D721Med (cell line): ENCODE data around the gene DISP2.

ENCODE experiments used
- DNase-seq: peaks from one replicate; pipeline ENCODE4 v3.0.0; 2011; ENCODE audit warnings: low spot score; ENCODE audit not compliant: insufficient read length
- FAIRE-seq: peaks from 2 replicates; lab custom pipeline; 2011; peaks lifted over from hg19 to GRCh38; lab: Jason Lieb, UNC
- TF ChIP-seq, protein P1 (sequence below): IDR thresholded peaks from 2 replicates; pipeline ENCODE4 v1.5.1; 2012; ENCODE audit warnings: mild to moderate bottlenecking, control low read depth; ENCODE audit not compliant: insufficient read depth; ENCODE audit errors: missing control alignments

Gene DISP2

GRCh38 chr15:40338921-40339620 is 18.9 kb upstream of the DISP2 start:
- DNase-seq (no peak), FAIRE-seq (no peak)
- TF ChIP-seq, protein P1, sequence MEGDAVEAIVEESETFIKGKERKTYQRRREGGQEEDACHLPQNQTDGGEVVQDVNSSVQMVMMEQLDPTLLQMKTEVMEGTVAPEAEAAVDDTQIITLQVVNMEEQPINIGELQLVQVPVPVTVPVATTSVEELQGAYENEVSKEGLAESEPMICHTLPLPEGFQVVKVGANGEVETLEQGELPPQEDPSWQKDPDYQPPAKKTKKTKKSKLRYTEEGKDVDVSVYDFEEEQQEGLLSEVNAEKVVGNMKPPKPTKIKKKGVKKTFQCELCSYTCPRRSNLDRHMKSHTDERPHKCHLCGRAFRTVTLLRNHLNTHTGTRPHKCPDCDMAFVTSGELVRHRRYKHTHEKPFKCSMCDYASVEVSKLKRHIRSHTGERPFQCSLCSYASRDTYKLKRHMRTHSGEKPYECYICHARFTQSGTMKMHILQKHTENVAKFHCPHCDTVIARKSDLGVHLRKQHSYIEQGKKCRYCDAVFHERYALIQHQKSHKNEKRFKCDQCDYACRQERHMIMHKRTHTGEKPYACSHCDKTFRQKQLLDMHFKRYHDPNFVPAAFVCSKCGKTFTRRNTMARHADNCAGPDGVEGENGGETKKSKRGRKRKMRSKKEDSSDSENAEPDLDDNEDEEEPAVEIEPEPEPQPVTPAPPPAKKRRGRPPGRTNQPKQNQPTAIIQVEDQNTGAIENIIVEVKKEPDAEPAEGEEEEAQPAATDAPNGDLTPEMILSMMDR: no peak

- FAIRE-seq: no peak
- no peak for DNase-seq
- TF ChIP-seq, protein P1: peak; percentile 30
Measured at GRCh38 chr15:40339621-40339945, 18.4 kb upstream of the DISP2 start.

GRCh38 chr15:40340038-40340739 is 17.8 kb upstream of the DISP2 start:
- no peak for FAIRE-seq
- DNase-seq: no peak

DNA sequence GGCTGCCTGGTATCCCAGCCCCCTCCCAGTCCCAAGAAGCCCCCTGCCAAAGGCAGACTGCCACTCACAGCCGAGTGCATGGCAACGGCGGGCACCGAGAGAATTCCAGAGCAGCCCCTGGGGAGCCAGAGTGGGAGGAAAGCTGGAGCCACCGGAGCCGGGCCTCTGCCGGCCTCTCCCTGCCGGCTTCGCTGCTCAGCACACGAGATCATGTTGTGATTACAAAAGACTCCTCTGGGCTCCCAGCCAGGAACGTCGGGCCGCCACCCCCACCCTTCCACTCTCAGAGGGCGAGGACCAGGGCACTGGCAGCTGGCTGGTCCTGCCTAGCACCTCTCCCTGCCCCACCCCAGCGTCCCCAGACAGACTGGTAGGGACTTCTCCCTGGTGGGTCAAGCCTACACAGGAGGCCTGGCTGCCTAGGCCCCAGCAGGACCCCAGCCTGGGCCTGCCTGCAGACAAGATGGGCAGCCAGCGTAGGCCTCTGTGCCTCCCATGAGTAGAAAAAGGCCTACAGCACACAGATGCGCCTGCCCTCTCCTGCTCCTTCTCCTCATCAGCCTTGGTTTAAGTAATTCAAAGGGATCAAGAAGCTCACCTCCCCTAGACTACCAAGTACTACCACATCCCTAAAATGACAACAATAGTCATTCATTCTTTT is 17.1 kb upstream of the DISP2 start, which contains the start of gene CCDC9B:
CCDC9B (minus strand) TSS at position 200 of the 661 bp plus-strand sequence; CDS start at position 80, 120 bp downstream.
- DNase-seq (no peak), FAIRE-seq (no peak)
- TF ChIP-seq, protein P1: no peak

More at GRCh38 chr15:40340038-40340739, 17.8 kb upstream of the DISP2 start:
- TF ChIP-seq, protein P1: no peak

DNA sequence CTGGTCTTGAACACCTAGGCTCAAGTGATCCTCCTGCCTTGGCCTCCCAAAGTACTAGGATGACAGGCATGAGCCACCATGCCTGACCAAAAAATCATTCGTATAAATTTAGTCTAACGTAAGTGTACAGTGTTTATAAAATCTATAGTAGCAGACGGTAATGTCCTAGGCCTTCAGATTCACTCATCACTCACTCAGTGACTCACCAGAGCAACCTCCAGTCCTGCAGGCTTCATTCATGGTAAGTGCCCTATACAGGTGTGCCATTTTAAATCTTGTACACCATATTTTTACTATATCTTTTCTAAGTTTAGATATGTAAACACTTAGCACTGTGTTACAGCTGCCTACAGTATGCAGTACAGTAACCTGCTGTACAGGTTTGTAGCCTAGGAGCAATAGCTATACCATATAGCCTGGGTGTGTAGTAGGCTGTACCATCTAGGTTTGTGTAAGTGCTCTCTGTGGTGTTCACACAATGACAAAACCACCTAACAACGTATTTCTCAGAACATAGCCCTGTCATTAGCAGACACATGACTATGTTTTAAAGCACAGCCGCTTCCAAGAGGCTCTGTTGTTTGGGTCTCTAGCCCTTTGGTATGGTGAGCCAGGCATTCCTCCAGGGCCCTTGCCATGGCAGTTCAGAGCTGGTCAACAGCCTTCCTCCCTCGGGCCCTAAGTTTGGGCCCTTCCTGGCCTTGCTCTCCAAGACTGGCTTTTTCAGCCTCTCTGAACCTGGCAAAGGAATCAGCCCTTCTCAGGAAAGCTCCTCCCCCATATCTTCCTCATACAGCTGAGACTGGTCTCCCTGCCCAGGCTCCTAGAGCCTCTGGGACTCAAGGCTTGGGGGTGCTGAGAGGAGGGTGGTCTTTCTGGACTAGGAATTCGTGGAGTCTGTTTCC is 15.4 kb upstream of the DISP2 start:
- DNase-seq: no peak
- FAIRE-seq: no peak
- TF ChIP-seq, protein P1: no peak

DNA sequence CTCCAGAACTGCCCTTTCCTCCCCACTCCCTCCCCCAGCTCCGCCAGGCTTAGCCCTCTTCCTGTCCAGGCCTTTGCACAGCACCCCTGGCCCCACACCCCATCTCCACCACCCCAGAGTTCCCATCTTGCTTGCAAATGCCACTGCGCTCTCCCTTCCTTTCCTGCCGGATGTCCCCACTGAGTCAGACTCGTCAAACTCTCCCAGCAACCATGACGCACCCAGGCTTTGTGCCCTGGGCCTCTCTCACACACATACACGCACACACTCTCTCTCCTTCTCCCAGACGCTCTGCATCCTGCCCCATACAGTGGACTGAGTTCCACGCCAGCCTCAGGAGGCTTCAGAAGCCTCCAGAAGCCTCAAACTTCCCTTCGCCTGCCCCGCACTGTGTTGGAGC is 14.5 kb upstream of the DISP2 start:
- FAIRE-seq (no peak), DNase-seq (no peak)
- TF ChIP-seq, protein P1: no peak
